GM23338 (cell line): ENCODE measurements around the gene AGAP1. TPM values are rescaled to one million over a fixed set of nuclear protein-coding genes. Genes with fewer than 3 reads are reported as not detected.

Source experiments
- ATAC-seq: fragments of 200-7000 bp; cut with Tn5 transposase; 3 replicates; pipeline ENCODE4 v1.9.1; 2020
- DNase-seq: peaks from one replicate; pipeline ENCODE4 v3.0.0-alpha.2; 2015; ENCODE audit warnings: low spot score
- H2AFZ ChIP-seq: fragments of 200-600 bp; sonication (generic); 2 replicates; pipeline ENCODE4 v1.8.0; 2016; ENCODE audit warnings: antibody characterized with exemption, mild to moderate bottlenecking, moderate library complexity
- H3F3A ChIP-seq: fragments of 200-600 bp; sonication (generic); replicated peaks from 2 replicates; pipeline ENCODE4 v1.8.0; 2017; ENCODE audit warnings: antibody characterized with exemption, mixed run types, low read depth
- H3K27ac ChIP-seq: fragments of 200-600 bp; sonication (generic); 2 replicates; pipeline ENCODE4 v1.6.1; 2016; ENCODE audit warnings: low read depth
- H3K27me3 ChIP-seq: fragments of 200-600 bp; sonication (generic); 2 replicates; pipeline ENCODE4 v1.8.0; 2016; ENCODE audit warnings: mild to moderate bottlenecking, mixed run types, moderate library complexity; ENCODE audit not compliant: insufficient read depth
- H3K36me3 ChIP-seq: fragments of 200-600 bp; sonication (generic); 2 replicates; pipeline ENCODE4 v1.8.0; 2016; ENCODE audit warnings: mild to moderate bottlenecking; ENCODE audit not compliant: insufficient read depth
- H3K4me1 ChIP-seq: fragments of 200-600 bp; sonication (generic); 2 replicates; pipeline ENCODE4 v1.8.0; 2016; ENCODE audit warnings: mild to moderate bottlenecking, moderate library complexity; ENCODE audit not compliant: insufficient read depth
- H3K4me2 ChIP-seq: fragments of 200-600 bp; sonication (generic); 2 replicates; pipeline ENCODE4 v1.7.1; 2017; ENCODE audit warnings: mixed run types
- H3K4me3 ChIP-seq: fragments of 200-600 bp; sonication (generic); 2 replicates; pipeline ENCODE4 v1.6.1; 2016; ENCODE audit warnings: mixed run types
- H3K79me2 ChIP-seq: fragments of 200-600 bp; sonication (generic); replicated peaks from 2 replicates; pipeline ENCODE4 v1.8.0; 2017; ENCODE audit warnings: mild to moderate bottlenecking; ENCODE audit not compliant: insufficient read depth
- H3K9me2 ChIP-seq: fragments of 200-600 bp; sonication (generic); 2 replicates; pipeline ENCODE4 v1.8.0; 2017; ENCODE audit not compliant: insufficient read depth
- H4K20me1 ChIP-seq: fragments of 200-600 bp; sonication (generic); replicated peaks from 2 replicates; pipeline ENCODE4 v1.8.0; 2017; ENCODE audit warnings: mild to moderate bottlenecking; ENCODE audit not compliant: insufficient read depth
- H3K27ac Mint-ChIP-seq: 2 replicates; pipeline ENCODE4 v1.8.0; 2020; ENCODE audit warnings: inconsistent platforms, mild to moderate bottlenecking, moderate library complexity, mixed read lengths
- H3K27me3 Mint-ChIP-seq: 3 replicates; pipeline ENCODE4 v1.8.0; 2022; ENCODE audit warnings: low read depth, mild to moderate bottlenecking, moderate library complexity, mixed read lengths, inconsistent platforms; ENCODE audit not compliant: insufficient read depth, poor library complexity
- H3K36me3 Mint-ChIP-seq: 3 replicates; pipeline ENCODE4 v1.8.0; 2021; ENCODE audit warnings: low read depth, mild to moderate bottlenecking, inconsistent platforms, moderate library complexity, mixed read lengths
- H3K4me1 Mint-ChIP-seq: 3 replicates; pipeline ENCODE4 v1.8.0; 2020; ENCODE audit warnings: mild to moderate bottlenecking, inconsistent platforms, mixed read lengths
- H3K4me3 Mint-ChIP-seq: 3 replicates; pipeline ENCODE4 v1.8.0; 2021; ENCODE audit warnings: moderate library complexity, mild to moderate bottlenecking, inconsistent platforms, mixed read lengths
- H3K9me3 Mint-ChIP-seq: 3 replicates; pipeline ENCODE4 v1.8.0; 2020; ENCODE audit warnings: moderate library complexity, mild to moderate bottlenecking, inconsistent platforms, mixed read lengths
- EZH2 ChIP-seq: fragments of 200-600 bp; sonication (generic); IDR thresholded peaks from one replicate; pipeline ENCODE4 v1.8.0; 2017; ENCODE audit warnings: antibody characterized with exemption, mild to moderate bottlenecking, low read depth; ENCODE audit not compliant: unreplicated experiment
- EZH2phosphoT487 ChIP-seq: fragments of 200-600 bp; sonication (generic); IDR thresholded peaks from one replicate; pipeline ENCODE4 v1.8.1; 2018; ENCODE audit warnings: antibody characterized with exemption; ENCODE audit not compliant: unreplicated experiment
- NANOG ChIP-seq: IDR thresholded peaks from 2 replicates; pipeline ENCODE4 v1.6.1; 2016; ENCODE audit warnings: antibody characterized with exemption, borderline replicate concordance
- POLR2AphosphoS5 ChIP-seq: IDR thresholded peaks from 2 replicates; pipeline ENCODE4 v1.6.1; 2016; ENCODE audit warnings: antibody characterized with exemption, low read depth
- STAT1 ChIP-seq: IDR thresholded peaks from one replicate; pipeline ENCODE4 v1.6.1; 2016; ENCODE audit warnings: antibody characterized with exemption; ENCODE audit not compliant: unreplicated experiment
- ZNF114 ChIP-seq: fragments of 250-450 bp; sonication (Bioruptor Pico); IDR thresholded peaks from 2 replicates; pipeline ENCODE4 v1.5.0; 2020; ENCODE audit warnings: mild to moderate bottlenecking, moderate library complexity
- polyA plus RNA-seq: library from polyadenylated mRNA; unstranded; fragments of >200 nt; fragmentation: Nextera tagmentation; extraction: Ambion mirVana; gene quantifications from 2 replicates; pipeline ENCODE4 v1.2.1, GENCODE V29; 2016
- total RNA-seq: library from RNA; depleted of rRNA; stranded (reverse); fragments of >200 nt; shearing (Covaris generic); gene quantifications from 2 replicates; pipeline ENCODE4 v1.2.3, GENCODE V29; 2014
- TF ChIP-seq, protein P1 (sequence below), 2 experiments: fragments of 200-600 bp in 1 of 2; sonication (generic) in 1 of 2; conservative IDR thresholded peaks; 2 replicates each; pipeline versions ENCODE4 v1.5.1 to v1.6.1; 2016 to 2017; ENCODE audit warnings: antibody characterized with exemption in 2 of 2, low read depth in 2 of 2, mild to moderate bottlenecking in 2 of 2, moderate library complexity in 1 of 2
- TF ChIP-seq, protein P2 (sequence below): fragments of 250-450 bp; sonication (Bioruptor Pico); IDR thresholded peaks from 2 replicates; pipeline ENCODE4 v1.5.0; 2020; ENCODE audit warnings: mild to moderate bottlenecking, moderate library complexity
- TF ChIP-seq, protein P3 (sequence below): IDR thresholded peaks from 2 replicates; pipeline ENCODE4 v1.6.1; 2016; ENCODE audit warnings: antibody characterized with exemption

The AGAP1 gene
- total and polyA plus RNA-seq, 2 experiments from 2014 or later: 13.3 to 27.9 TPM

DNA sequence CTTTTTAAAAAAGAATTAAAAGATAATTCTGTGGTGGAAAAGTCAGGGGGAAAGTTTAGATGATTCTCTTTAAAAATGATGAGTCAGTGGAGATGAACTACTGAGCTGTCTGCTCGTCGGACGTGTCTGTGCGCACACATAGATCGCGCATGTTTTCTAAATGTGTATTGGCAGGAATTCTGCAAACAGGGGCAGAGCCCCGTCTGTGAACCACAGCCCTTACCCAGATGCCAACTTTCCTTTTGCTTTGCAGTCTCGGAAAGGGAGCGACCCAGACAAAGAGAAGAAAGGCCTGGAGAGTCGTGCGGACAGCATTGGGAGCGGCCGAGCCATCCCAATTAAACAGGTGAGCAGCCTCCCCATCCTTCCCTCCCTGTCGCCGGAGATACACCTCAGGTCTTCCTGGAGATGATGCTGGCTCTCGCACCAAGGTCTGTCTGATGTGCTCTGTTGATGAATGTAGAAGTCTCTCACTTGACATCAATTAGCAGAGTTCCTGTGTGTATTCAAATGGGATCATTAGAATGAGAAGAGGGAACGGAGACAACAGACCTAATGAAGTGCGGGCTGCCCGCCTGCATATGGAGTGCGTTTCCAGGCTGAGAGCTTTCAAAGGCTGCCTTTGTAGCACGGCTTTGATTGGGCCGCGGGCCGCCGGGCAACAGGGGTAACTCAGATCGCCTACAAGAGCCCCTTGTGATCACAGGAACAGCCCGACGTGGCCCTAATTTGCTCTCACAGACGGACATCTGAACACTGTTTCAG is 313.3 kb downstream of the AGAP1 start:
- no peak for TF ChIP-seq ZNF114 (CRISPR knock-in tag)
- TF ChIP-seq EZH2: no peak
- TF ChIP-seq, protein P1, sequence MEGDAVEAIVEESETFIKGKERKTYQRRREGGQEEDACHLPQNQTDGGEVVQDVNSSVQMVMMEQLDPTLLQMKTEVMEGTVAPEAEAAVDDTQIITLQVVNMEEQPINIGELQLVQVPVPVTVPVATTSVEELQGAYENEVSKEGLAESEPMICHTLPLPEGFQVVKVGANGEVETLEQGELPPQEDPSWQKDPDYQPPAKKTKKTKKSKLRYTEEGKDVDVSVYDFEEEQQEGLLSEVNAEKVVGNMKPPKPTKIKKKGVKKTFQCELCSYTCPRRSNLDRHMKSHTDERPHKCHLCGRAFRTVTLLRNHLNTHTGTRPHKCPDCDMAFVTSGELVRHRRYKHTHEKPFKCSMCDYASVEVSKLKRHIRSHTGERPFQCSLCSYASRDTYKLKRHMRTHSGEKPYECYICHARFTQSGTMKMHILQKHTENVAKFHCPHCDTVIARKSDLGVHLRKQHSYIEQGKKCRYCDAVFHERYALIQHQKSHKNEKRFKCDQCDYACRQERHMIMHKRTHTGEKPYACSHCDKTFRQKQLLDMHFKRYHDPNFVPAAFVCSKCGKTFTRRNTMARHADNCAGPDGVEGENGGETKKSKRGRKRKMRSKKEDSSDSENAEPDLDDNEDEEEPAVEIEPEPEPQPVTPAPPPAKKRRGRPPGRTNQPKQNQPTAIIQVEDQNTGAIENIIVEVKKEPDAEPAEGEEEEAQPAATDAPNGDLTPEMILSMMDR (conservative IDR thresholded peaks at IDR 0.05; ENCODE audit: low read depth in 2 of 2): no peak
- TF ChIP-seq STAT1: no peak
- TF ChIP-seq EZH2phosphoT487: no peak
- peak; percentile 6; the same call in 1 of the 2 replicates for TF ChIP-seq NANOG
- Histone ChIP-seq H2AFZ (no peak overlapping the region), H3K27ac (no peak overlapping the region), H3K4me1 (peaks cover 30% of the 10 kb centered on the region), H3K4me3 (no peak overlapping the region), H3K79me2 (peaks cover 4% of the 10 kb centered on the region; the same call in 1 of the 2 replicates), H3F3A (no peaks in the 10 kb centered on the region), H3K36me3 (no peaks in the 10 kb centered on the region; the same call in 1 of the 2 replicates), H3K9me2 (no peaks in the 10 kb centered on the region), H3K27me3 (no peaks in the 10 kb centered on the region), H4K20me1 (peaks cover 6% of the 10 kb centered on the region; the same call in 1 of the 2 replicates), H3K4me2 (peak overlapping the region; percentile 30)
- no peaks in the 10 kb centered on the region for H3K9me3 Mint-ChIP-seq
- peak overlapping the region; percentile 18; the same call in 1 of the 3 replicates for H3K4me3 Mint-ChIP-seq
- peaks cover 54% of the 10 kb centered on the region for H3K4me1 Mint-ChIP-seq
- no peak overlapping the region for H3K27ac Mint-ChIP-seq
- peak; percentile 84 for DNase-seq
- H3K27me3 Mint-ChIP-seq: no peaks in the 10 kb centered on the region
- peaks cover 9% of the 10 kb centered on the region; the same call in 2 of the 3 replicates for H3K36me3 Mint-ChIP-seq
- ATAC-seq: peak; percentile 93

DNA sequence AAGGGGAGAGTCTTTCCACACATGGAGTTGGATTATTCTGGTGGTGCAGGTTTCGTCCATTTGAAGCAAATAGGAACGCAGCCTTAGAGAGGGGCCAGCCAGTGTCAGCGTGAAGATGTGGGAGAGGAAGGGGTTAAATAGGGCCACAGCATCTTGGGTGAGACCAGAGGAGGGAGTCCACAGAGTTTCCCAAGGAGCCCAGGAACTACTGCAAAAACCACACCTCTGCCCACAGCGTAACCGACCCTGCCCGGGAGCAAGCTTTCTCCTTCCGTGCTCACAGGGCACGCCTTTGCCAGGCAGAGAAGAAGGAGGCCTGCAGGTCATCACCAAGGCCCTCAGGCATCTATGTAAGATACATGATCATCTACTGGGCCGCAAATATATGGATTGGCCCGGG is 314.5 kb downstream of the AGAP1 start:
- H3K27me3 ChIP-seq: no peaks in the 10 kb centered on the region
- no peaks in the 10 kb centered on the region; the same call in 1 of the 2 replicates for H3K36me3 ChIP-seq
- no peak overlapping the region for H3K4me2 ChIP-seq
- no peak overlapping the region for H3K27ac ChIP-seq
- DNase-seq (no peak), ATAC-seq (no peak)
- no peak overlapping the region for H3K27ac Mint-ChIP-seq
- no peak overlapping the region for H2AFZ ChIP-seq
- no peak overlapping the region for H3K4me3 Mint-ChIP-seq
- H3K27me3 Mint-ChIP-seq: no peaks in the 10 kb centered on the region
- H3K9me2 ChIP-seq: no peaks in the 10 kb centered on the region
- H3K36me3 Mint-ChIP-seq: peaks cover 17% of the 10 kb centered on the region
- H3K4me3 ChIP-seq: no peak overlapping the region
- peaks cover 6% of the 10 kb centered on the region; the same call in 1 of the 2 replicates for H4K20me1 ChIP-seq
- H3K9me3 Mint-ChIP-seq: no peaks in the 10 kb centered on the region
- H3F3A ChIP-seq: no peaks in the 10 kb centered on the region
- H3K4me1 ChIP-seq: peaks cover 30% of the 10 kb centered on the region
- peaks cover 54% of the 10 kb centered on the region for H3K4me1 Mint-ChIP-seq
- H3K79me2 ChIP-seq: no peaks in the 10 kb centered on the region
- no peak for TF ChIP-seq POLR2AphosphoS5
- TF ChIP-seq, protein P2, sequence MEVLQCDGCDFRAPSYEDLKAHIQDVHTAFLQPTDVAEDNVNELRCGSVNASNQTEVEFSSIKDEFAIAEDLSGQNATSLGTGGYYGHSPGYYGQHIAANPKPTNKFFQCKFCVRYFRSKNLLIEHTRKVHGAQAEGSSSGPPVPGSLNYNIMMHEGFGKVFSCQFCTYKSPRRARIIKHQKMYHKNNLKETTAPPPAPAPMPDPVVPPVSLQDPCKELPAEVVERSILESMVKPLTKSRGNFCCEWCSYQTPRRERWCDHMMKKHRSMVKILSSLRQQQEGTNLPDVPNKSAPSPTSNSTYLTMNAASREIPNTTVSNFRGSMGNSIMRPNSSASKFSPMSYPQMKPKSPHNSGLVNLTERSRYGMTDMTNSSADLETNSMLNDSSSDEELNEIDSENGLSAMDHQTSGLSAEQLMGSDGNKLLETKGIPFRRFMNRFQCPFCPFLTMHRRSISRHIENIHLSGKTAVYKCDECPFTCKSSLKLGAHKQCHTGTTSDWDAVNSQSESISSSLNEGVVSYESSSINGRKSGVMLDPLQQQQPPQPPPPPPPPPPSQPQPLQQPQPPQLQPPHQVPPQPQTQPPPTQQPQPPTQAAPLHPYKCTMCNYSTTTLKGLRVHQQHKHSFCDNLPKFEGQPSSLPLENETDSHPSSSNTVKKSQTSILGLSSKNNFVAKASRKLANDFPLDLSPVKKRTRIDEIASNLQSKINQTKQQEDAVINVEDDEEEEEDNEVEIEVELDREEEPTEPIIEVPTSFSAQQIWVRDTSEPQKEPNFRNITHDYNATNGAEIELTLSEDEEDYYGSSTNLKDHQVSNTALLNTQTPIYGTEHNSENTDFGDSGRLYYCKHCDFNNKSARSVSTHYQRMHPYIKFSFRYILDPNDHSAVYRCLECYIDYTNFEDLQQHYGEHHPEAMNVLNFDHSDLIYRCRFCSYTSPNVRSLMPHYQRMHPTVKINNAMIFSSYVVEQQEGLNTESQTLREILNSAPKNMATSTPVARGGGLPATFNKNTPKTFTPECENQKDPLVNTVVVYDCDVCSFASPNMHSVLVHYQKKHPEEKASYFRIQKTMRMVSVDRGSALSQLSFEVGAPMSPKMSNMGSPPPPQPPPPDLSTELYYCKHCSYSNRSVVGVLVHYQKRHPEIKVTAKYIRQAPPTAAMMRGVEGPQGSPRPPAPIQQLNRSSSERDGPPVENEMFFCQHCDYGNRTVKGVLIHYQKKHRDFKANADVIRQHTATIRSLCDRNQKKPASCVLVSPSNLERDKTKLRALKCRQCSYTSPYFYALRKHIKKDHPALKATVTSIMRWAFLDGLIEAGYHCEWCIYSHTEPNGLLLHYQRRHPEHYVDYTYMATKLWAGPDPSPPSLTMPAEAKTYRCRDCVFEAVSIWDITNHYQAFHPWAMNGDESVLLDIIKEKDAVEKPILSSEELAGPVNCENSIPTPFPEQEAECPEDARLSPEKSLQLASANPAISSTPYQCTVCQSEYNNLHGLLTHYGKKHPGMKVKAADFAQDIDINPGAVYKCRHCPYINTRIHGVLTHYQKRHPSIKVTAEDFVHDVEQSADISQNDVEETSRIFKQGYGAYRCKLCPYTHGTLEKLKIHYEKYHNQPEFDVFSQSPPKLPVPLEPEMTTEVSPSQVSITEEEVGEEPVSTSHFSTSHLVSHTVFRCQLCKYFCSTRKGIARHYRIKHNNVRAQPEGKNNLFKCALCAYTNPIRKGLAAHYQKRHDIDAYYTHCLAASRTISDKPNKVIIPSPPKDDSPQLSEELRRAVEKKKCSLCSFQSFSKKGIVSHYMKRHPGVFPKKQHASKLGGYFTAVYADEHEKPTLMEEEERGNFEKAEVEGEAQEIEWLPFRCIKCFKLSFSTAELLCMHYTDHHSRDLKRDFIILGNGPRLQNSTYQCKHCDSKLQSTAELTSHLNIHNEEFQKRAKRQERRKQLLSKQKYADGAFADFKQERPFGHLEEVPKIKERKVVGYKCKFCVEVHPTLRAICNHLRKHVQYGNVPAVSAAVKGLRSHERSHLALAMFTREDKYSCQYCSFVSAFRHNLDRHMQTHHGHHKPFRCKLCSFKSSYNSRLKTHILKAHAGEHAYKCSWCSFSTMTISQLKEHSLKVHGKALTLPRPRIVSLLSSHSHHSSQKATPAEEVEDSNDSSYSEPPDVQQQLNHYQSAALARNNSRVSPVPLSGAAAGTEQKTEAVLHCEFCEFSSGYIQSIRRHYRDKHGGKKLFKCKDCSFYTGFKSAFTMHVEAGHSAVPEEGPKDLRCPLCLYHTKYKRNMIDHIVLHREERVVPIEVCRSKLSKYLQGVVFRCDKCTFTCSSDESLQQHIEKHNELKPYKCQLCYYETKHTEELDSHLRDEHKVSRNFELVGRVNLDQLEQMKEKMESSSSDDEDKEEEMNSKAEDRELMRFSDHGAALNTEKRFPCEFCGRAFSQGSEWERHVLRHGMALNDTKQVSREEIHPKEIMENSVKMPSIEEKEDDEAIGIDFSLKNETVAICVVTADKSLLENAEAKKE (CRISPR knock-in tag): no peak
- TF ChIP-seq, protein P3, sequence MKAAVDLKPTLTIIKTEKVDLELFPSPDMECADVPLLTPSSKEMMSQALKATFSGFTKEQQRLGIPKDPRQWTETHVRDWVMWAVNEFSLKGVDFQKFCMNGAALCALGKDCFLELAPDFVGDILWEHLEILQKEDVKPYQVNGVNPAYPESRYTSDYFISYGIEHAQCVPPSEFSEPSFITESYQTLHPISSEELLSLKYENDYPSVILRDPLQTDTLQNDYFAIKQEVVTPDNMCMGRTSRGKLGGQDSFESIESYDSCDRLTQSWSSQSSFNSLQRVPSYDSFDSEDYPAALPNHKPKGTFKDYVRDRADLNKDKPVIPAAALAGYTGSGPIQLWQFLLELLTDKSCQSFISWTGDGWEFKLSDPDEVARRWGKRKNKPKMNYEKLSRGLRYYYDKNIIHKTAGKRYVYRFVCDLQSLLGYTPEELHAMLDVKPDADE: no peak
